Sigmoid colon (tissue), 3 donors: ENCODE results near the gene ADAMTSL1.

Source experiments
- POLR2A ChIP-seq, 2 donors: fragments of 450-650 bp; IDR thresholded peaks; one replicate each; pipeline ENCODE4 v1.6.1; 2016; ENCODE audit warnings: antibody characterized with exemption in 2 of 2, mild to moderate bottlenecking in 2 of 2, moderate library complexity in 2 of 2
- TF ChIP-seq, protein P1 (sequence below), 4 experiments: fragments of 450-650 bp in 3 of 4; fragments of 200-600 bp in 1 of 4; IDR thresholded peaks; one replicate each; pipeline ENCODE4 v1.5.1; 2016 to 2019; ENCODE audit warnings: antibody characterized with exemption in 4 of 4, mild to moderate bottlenecking in 3 of 4, moderate library complexity in 2 of 4

DNA sequence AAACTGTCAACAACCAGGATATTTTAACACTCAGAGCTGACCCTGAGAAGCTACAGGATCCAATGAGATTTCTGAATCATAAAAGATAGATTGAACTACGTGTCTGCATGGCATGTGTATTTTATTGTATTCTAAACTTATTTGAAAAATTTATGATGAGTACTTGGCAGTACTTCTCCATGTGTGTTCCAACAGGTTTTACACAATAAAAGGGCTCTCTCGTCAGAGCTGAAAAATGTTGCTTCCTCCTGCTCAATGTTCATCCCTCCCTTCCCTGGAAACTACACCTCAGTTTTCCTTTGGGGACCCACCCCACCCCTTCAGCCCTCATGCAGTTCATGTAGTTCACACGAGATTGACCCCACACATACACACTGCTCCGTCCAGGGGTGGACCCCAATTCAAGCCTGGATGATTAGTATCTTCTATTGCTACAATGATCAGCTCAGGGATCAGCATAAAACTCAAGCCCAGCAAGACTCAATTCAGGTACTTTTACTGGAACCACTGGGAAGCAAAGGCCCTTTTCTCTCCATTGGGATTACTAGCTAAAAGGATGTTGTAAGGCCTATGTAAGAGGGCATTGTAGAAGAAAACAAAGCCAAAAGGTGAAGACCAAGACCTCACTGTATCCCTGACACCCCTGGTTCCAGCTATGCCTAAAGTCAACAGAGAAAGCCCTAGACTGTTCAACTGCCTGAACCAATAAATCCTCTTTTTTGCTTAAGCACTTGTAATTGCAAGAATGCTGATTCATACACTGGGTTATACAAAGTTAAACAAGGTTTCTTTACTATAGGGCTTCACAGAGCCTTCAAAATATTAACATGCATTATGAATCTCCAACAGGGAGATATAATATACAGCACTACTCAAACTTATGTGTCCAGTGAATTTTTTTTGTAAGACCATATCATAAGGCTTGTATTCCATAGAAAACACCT is 446.5 kb downstream of the ADAMTSL1 start:
- TF ChIP-seq, protein P1, sequence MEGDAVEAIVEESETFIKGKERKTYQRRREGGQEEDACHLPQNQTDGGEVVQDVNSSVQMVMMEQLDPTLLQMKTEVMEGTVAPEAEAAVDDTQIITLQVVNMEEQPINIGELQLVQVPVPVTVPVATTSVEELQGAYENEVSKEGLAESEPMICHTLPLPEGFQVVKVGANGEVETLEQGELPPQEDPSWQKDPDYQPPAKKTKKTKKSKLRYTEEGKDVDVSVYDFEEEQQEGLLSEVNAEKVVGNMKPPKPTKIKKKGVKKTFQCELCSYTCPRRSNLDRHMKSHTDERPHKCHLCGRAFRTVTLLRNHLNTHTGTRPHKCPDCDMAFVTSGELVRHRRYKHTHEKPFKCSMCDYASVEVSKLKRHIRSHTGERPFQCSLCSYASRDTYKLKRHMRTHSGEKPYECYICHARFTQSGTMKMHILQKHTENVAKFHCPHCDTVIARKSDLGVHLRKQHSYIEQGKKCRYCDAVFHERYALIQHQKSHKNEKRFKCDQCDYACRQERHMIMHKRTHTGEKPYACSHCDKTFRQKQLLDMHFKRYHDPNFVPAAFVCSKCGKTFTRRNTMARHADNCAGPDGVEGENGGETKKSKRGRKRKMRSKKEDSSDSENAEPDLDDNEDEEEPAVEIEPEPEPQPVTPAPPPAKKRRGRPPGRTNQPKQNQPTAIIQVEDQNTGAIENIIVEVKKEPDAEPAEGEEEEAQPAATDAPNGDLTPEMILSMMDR (IDR thresholded peaks at IDR 0.05) = no peak
- no peak for TF ChIP-seq POLR2A (IDR thresholded peaks at IDR 0.05)
